ENCODE data around the gene SCAF8.
"Not testable (repeated sequence)": the region's sequence is repeated elsewhere in the genome, so short reads cannot be mapped to it uniquely, and the experiment has no call there.

Gene SCAF8

DNA sequence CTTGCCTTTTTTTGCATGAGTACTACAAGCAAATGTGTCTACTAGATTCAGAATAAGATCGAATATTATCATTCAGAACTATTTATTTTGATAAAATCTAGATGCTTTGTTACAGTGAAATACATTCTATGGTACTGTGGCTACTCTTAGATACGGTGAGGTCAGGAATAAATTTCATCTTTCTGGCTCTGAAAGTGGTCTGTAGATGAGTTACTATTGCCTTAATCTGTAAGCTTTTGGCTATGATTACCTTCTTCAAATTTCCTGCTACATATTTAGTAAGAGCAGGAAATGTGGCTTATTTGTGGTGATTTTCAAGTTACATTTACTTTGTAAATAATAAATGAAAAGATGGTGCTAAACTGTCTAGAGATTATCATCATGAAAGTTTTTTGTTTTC lies 50.0 kb downstream of the SCAF8 start:
- DNase-seq: no peak

DNA sequence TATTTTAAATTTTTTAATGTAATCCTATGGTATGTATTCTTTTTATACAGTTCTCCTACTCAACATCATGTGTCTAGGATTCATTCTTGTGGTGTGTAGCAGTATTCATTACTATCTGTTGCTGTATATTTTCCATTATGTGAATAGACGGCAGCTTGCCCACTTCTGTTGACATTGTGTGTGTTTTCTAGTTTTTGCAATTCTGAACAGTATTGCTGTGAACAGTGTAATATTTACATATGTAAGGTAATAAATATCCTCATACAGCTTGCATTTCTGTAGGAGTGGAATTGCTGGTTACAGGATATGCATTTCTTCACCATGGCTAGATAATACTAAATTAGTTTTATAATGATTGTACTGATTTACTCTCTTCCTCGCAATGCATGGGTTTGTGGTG lies 51.9 kb downstream of the SCAF8 start:
- DNase-seq: no peak

DNA sequence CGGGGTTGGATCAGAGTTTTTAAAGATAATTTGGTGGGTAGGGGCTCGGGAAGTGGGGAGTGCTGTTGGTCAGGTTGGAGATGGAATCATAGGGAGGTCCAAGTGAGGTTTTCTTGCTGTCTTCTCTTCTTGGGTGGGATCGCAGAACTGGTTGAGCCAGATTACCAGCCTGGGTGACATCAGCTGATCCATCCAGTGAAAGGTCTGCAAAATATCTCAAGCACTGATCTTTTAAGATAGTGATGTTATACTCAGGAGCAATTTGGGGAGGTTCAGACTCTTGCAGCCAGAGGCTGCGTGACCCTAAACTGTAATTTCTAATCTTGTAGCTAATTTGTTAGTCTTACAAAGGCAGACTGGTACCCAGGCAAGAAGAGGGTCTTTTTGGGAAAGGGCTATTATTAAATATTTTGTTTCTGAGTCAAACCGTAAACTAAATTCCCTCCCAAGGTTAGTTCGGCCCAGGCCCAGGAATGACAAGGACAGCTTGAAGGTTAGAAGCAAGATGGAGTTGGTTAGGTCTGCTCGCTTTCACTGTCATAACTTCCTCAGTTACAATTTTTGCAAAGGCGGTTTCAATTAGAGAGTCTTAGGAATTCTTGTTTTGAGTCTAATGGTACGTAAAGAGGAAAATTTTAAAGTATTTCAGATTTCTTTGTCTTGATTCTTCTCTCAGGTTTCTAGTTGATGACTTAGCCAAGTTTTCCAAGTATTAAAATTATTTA lies 53.1 kb downstream of the SCAF8 start:
- no peak for DNase-seq

DNA sequence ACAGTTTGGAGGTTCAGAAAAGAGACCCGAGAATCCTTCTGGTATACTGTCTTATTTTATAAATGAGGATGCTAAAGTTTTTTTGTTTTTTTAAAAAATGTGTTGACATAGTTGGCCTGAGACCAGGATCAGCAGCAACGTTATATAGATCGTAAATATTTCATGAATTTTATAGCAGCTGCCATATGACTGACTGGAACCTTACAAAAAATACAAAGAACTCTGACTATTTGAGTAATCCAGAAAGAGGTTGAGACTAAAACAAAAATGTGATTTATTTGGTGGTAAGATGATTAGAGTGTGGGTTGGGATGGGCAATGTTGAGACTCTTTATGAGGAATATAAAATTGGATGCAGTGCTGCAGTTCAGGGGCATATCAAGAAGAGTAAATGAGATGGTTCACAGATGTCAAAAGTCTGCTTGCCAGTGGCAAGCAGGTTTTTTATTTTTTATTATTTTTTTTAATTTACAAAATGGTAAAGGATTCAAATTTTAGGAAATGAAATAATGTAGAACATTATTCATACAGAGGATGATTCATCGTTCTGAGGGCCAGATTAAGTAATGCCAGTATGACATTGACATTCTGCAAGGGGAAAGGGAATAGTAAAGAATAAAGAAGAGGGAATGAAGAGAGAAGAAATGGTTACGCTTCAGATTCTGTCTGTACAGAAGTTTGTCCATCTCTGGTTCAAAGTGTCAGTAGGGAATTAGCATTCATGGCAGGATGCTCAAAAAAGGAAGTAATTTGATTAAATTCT lies 58.5 kb downstream of the SCAF8 start:
- no peak for DNase-seq

DNA sequence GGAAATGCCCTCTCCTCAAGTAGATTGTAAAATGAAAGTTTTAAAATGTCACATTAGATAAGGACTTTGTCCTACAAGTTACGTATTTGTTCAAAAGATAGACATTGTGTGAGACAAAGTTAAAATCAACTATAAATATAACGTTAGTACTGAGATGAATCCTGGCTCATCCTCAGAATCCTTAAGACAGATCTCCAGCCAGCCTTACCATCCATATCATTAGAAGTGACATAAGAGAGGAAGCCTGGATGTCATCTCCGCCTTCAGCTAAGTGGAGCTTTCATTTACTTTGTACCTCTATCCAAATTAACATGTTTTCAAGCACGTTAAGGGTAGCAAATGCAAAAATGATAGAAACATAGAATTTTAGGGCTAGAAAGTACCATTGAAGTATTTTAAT lies 59.1 kb downstream of the SCAF8 start:
- DNase-seq: no peak

DNA sequence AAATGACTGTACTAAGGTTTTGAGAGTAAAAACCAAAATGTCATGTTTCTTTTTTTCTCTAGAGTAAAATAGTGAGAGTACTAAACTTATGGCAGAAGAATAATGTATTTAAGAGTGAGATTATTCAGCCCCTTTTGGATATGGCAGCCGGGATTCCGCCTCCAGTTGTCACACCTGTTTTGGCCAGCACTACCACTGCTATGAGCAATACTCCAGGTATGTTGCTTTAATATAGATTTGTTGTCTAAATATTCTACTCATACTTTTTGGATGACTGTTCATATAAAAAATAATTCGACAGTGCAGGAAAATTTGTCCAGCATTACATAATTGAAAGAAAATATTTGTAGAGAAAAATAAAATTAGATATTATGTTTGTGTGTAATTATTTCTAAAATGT lies 59.5 kb downstream of the SCAF8 start:
- DNase-seq: no peak

DNA sequence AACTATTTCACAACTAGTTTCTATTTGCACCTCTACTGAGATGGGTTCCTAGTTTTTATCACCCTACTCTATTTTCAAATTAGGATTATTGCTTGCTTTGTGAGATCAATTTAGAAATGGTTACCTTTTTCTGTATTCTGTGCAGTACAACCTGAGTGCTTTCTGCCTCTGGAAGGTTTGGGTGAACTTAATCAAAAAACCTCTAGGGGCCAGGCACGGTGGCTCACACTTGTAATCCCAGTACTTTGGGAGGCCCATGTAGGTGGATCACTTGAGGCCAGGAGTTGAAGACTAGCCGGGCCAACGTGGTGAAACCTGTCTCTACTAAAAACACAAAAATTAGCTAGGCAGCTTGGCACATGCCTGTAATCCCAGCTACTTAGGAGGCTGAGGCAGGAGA lies 63.3 kb downstream of the SCAF8 start:
- DNase-seq: no peak

DNA sequence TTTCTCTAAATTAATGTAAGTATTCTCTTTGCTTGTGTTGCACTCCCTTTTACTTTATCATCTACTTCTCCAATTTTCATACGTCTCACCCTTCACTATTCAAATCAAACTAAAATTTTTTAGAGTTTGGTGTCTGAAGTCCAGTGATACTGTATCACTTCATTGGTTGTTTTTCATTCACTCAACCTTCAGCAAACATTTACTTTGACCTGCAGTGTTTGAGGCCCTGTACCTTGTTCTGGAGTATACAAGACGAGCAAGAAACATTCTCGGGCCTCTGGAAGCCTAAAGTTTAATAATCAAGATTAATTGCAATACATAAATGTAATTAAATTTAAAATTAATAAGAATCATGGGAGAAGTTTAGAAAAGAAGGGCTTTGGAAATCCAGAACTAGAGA lies 64.6 kb downstream of the SCAF8 start:
- DNase-seq: no peak

DNA sequence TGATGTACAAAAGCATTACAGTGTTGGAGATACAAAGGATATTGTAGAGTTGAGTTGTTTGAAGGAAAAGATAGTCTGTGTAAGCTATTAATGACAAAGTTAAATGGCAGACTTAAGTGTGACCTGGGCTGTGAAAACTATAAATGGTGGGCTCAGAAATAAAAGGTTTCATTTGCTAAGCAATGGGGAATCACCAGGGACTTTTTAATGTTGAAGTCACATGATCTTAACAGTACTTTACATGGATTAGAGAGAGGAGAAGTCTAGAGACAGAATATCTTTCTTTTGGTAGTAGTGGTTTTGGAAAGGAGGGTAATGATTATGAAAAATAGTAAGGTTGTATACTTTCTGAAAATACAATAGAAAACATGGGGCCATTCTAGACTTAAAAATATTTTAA lies 67.1 kb downstream of the SCAF8 start:
- DNase-seq: no peak

DNA sequence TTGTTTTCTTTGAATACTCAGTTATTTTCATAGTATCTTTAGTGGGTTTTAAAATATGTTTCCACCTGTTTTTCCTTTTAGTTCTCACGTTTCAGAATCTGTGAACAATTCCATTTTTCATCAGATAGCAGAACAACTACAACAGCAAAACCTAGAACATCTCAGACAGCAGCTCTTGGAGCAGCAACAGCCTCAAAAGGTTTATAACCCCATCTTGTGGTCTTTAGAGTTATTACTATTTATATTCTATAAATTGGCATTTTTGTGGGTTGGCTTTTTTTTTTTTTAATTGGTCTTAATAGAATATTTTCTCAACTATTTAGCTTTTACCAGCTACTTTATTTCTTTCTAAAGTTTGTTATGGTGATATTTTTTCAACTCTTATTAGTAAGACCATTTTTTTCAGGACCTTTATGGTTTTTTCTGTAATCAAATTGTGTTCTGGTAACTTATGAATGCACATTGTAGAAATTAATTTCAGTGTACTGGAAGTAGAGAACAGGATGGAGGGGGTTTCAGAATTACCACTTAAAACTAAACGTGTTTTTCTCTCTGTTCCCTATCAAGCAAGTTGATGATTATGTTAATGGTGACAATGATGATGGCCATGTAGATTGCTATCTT lies 72.2 kb downstream of the SCAF8 start:
- DNase-seq: peak; percentile 69 to 71

DNA sequence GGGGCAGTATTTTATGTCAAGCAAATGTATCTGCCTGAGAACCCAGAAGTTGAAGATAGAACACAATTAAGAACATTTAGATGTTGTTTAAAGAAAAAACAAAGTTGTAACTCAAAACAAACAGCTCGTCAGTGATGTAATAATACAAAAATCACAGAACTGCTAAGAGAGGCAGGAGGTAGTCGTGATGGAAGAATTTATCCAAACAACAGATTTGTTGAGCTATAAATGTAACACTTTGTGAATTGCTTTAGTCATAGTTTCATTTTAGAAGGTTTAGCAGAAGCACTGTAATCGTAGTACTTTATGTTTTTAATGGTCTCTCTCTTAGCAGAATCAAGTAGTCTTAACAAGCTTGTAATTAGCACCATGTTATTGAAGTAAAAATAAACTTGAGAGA lies 73.6 kb downstream of the SCAF8 start:
- no peak for DNase-seq

DNA sequence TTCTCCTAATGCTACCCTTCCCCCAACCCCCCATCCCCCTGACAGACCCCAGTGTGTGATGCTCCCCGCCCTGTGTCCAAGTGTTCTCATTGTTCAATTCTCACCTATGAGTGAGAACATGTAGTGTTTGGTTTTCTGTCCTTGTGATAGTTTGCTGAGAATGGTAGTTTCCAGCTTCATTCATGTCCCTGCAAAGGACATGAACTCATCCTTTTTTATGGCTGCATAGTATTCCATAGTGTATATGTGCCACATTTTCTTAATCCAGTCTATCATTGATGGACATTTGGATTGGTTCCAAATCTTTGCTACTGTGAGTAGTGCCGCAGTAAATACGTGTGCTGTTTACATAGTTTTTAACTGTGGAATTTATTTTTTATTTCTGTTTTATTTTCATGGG lies 78.4 kb downstream of the SCAF8 start:
- not testable (repeated sequence) for DNase-seq

DNA sequence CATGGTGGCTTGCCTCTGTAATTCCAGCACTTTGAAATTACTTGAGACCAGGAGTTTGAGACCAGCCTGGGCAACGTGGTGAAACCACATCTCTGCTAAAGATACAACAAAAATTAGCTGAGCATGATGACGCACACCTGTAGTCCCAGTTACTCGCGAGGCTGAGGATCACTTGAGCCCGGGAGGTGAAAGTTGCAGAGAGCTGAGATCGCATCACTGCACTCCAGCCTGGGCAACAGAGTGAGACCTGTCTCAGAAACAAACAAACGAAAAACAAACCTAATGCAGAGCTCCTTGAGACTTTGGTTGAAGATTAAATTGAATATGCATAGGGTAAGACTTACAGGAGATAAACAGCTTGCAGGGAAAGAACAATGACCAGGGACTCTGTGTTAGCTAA lies 80.8 kb downstream of the SCAF8 start:
- DNase-seq: no peak

DNA sequence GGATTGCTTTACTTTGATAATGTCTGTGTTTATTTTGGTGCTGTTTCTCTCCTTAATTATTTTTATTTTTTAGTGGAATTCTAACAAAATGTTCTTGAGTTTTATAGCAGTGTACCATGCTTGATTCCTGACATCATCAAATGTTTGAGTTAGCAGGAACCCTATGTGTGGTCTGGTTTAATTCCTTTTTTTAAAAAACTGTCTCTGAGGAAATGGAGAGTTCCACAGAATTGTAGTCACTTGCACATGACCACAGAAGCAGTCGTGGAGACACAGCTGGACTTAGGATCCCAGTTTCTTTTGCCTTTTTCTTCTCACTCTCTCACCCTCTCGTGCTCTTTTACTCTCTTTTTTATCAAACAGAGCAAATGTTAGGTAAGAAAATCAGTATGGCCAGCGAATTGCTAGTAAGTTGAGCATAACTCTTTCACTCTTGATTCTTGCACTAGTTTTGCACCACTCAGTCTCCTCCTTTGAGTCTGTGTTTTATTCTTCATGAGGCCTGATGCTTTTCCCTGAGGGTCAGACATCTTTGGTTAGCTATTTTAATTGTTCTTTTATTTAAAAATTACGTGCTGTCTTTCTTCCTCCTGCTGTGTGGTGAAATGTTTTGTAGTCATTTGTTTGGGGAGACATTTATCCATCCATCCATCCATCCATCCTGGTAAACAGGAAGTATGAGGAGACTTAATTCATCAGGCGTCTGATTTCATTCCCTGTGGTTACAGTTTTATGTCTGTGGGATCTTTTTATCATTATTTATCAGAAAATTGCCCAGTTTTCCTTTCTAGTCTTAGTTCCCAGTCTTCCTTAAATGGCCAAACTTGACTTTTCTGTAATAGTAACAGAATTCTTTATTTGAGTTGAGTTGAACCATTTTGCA lies 83.0 kb downstream of the SCAF8 start:
- DNase-seq: peak; percentile 22 to 38

DNA sequence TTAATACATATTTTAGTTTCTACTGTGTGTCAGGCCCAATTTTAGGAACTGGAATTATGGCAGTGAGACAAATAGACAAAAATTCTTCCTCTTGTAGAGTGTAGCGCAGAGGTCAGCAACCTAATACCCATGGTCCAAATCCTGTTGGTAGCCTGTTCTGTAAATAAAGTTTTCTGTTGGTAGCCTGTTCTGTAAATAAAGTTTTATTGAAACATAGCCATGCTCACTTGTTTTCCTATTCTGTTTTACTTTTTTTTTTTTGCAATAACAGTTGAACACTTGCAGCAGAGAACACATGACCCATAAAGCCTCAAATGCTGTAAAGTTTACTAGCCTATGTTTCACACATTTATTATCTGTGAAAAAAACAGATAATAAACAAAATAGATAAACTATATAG lies 87.9 kb downstream of the SCAF8 start:
- no peak for DNase-seq

DNA sequence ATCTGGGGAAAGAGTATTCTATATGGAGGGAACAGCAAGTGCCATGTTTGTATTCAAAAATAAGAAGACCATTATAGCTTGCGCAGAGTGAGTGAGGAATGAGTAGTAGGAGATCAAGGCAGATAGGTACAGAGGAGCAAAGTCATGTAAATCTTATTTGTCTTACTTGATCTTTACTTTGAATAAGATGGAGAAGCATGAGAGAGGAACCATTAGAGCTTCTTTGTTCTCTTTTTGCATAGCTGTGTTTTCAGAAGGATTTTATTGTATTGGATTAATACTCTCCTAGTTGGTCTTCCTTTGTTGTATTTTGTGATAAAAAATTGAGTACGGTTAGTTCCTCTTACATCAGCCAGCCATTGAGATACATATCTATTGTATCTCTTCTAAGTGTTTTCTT lies 88.4 kb downstream of the SCAF8 start:
- DNase-seq: no peak

DNA sequence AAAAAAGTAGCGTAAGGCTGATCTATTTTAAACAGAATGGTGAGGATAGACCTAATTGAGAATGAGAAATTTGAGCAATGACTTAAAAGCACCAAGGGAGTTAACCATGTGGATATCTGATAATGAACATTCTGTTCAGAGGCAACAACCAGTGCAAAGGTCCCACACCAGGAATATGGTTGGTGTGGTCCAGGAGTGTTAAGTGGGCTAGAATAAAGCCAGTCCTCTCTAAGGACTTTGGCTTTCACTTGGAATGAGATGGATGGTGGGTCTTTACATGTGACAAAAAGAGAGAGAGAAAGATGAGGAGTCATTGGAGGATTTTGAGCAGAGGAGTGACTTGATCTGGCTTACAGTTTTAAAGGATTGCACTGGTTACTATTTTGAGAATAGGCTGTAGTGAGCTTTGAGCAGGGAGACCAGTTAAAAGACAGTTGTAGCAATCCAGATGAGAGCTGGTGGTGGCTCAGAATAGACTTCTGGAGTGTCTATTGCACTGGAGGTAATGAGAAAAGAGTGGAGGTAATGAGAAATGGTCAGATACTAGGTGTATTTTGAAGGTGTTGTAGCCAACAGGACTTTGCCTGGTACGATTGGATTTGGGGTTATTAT lies 89.8 kb downstream of the SCAF8 start:
- peak in 1 of 2 experiments; percentile 9 for DNase-seq

DNA sequence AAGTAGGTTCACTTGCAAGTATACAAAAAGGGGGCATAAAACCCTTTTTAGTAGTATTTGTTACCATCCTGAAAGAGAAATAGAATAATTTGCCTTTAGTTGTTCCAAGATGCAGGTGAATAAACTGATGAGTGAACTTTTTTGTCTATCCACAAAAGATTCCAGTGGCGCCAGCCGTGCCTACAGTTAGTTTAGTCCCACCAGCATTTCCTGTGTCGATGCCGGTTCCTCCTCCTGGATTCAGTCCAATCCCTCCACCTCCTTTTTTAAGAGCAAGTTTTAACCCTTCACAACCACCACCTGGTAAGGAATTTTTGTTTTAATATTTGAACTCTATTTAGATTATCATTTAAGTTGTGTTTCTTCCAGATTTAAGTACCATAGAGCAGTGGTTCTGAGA lies 90.9 kb downstream of the SCAF8 start:
- DNase-seq: peak; percentile 34 to 35

DNA sequence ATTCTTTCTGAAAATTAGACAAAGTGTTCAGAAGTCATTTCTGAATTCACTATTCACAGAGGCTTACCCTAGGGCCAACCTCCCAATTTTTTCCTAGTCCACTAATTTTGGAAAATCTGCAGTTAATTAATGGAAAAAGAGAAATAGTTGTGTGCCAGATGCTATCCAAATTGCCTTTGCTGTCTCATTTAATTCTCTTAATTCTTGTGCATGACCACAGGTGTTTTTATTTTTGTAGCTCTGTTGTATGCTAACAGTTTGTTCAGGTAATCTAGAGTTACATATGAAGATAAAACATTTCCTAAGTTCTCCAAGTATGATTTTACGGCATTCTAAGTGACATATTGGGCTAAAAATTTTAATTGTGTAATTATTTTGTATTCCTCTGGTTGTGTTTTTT lies 96.8 kb downstream of the SCAF8 start:
- no peak for DNase-seq

DNA sequence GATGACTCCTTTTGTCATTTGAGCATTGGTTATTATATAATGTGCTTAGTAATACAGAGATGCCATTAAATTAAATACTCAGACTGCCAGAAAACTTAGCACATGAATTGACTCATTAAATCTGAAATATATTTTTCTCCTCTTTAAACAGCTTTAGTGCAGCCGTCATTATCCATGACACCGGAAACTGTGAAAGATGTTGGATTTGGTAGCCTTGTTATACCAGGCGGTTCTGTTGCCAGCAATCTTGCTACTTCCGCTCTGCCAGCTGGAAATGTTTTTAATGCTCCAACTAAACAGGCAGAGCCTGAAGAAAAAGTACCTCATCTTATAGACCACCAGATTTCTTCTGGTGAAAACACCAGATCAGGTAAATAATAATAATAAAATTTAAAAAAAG lies 97.6 kb downstream of the SCAF8 start:
- DNase-seq: no peak

DNA sequence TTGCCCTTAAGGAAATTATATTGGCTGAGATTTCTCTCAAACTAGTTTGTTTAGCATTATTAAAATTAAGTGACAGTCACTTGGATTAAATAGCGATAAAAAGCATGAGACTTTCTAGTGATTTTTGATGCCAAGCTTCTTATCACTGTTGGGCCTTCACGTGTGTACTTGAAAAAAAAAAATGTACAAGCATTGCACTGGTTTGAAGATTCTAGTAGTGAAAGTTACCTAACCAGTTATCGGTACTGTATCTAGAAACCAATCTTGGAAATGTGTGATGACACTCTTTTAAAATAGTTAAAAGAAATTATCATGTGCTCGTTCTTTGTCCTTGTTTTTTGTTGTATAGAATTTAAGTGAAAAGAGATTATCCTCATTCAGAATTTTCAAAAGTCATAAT lies 102.1 kb downstream of the SCAF8 start:
- DNase-seq: no peak

DNA sequence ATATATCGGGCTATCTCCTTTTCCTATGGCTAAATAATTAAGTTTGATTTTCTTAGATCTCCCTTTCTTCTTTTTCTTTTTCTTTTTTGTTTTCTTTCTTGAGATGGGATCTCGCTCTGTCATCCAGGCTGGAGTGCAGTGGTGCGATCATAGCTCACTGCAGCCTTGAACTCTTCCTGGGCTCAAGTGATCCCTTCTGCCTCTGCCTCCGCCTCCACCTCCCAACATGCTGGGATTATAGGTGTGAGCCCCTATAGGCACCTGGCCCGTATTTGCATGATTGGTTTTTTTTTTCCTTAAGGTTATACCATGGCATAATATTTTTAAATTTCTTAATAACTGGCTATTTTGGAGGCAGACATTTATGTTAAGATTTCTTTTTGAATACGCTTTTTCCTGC lies 106.3 kb downstream of the SCAF8 start:
- no peak for DNase-seq

DNA sequence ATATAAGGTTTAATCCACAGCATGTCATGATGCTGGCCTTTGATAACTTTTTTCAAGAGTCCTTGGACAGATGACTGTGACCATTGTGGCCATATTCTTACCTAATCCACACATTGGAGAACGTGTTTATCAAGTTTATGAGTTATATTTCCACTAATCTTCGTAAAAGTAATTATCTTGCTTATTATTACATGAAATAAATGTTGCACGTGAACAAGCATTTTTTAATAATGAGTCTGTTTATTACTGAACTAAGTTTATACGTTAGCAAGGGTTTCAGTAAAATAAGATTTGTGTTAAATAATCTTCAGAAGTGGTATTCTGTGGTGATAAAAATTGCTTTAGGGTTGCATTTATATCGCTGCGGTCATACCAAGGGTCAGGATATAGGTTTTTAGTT lies 107.1 kb downstream of the SCAF8 start:
- DNase-seq: no peak
